ENCODE data around the gene PLEKHM1. TPM values are rescaled to one million over a fixed set of nuclear protein-coding genes. Genes with fewer than 3 reads are reported as not detected.

PLEKHM1 gene
- total RNA-seq, 2 experiments from 2014 or later = 18.8 to 20.0 TPM

DNA sequence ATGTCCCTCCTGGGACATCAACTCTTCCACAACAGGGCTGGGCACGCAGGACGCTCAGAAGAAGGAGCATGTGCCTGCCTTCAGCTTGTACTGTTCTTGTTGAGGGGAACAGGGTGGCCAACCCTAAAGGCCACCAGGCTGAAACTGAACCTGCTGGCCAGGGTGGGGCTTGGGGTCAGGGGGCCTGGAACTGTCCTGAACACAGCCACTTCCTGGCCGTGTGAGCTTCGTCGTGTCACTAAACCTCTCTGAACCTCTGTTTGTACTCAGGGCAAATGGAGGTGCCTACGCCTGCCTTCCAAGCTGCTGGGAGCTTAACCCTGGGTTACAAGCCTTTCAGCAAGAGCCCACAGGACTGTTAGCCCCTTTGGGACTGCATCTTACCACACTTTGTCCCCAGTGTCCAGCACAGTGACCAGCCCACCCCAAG lies 64.5 kb downstream of the PLEKHM1 start:
- CTCF ChIA-PET = interaction anchor here (1.2 kb wide), 1 partner anchor 22 kb away, joined by 3 read pairs; no protein-coding TSS in a partner anchor
- intact Hi-C loops (cut with micrococcal nuclease) = no loop called here

GRCh38 chr17:45425125-45425983 lies 65.2 kb downstream of the PLEKHM1 start:
- Mint-ChIP-seq H3K27me3 (peaks cover 6% of the 10 kb centered on the region), H3K4me1 (ENCODE audit: low read depth) (peaks cover 10% of the 10 kb centered on the region), H3K36me3 (ENCODE audit: low read depth) (no peaks in the 10 kb centered on the region), H3K27ac (no peak overlapping the region), H3K4me3 (no peak overlapping the region), H3K9me3 (no peaks in the 10 kb centered on the region)
- TF ChIP-seq CTCF (IDR thresholded peaks at IDR 0.05) = no peak
- ATAC-seq (no peak), DNase-seq (no peak)
- ChIA-PET POLR2A (interaction anchor here (2.4 kb wide), 1 partner anchor 14 kb away, joined by 11 read pairs; no protein-coding TSS in a partner anchor), CTCF (no interaction called here)
- intact Hi-C loops (cut with micrococcal nuclease) = no loop called here

More for the DNA sequence above, 64.5 kb downstream of the PLEKHM1 start:
- Mint-ChIP-seq H3K27ac (no peak overlapping the region), H3K27me3 (peaks cover 6% of the 10 kb centered on the region), H3K36me3 (ENCODE audit: low read depth) (no peaks in the 10 kb centered on the region), H3K4me1 (ENCODE audit: low read depth) (peaks cover 14% of the 10 kb centered on the region), H3K4me3 (no peak overlapping the region), H3K9me3 (no peaks in the 10 kb centered on the region)
- ATAC-seq = no peak
- POLR2A ChIA-PET = interaction anchor here (2.4 kb wide), 1 partner anchor 15 kb away, joined by 11 read pairs; no protein-coding TSS in a partner anchor
- TF ChIP-seq CTCF (IDR thresholded peaks at IDR 0.05) = no peak
- no peak for DNase-seq

DNA sequence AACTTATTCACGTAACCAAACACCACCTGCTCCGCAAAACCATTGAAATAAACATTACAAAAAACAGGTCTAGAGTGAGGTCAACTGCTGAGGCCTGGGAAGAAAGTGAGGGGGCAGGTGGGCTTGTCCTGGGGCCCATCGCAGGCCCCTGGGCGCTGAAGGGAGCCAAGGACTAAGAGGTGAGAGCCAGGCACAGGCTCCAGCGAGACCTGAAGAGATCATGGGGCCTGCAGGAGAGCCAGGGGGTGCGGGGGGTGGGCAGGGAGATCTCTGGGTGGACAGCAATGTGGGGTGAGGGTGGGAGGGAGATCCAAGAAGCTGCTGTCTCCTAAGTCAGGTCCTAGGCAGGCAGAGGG lies 65.8 kb downstream of the PLEKHM1 start:
- H3K27ac Mint-ChIP-seq = no peak overlapping the region
- ChIA-PET CTCF (no interaction called here), POLR2A (interaction anchor here (0.6 kb wide), 1 partner anchor 415 kb away, joined by 3 read pairs; no protein-coding TSS in a partner anchor)
- H3K36me3 Mint-ChIP-seq (ENCODE audit: low read depth) = no peaks in the 10 kb centered on the region
- peaks cover 8% of the 10 kb centered on the region for H3K4me1 Mint-ChIP-seq (ENCODE audit: low read depth)
- H3K27me3 Mint-ChIP-seq = peaks cover 6% of the 10 kb centered on the region
- ATAC-seq (no peak), DNase-seq (no peak)
- intact Hi-C loops (cut with micrococcal nuclease) = no loop called here
- TF ChIP-seq CTCF (IDR thresholded peaks at IDR 0.05) = no peak
- no peak overlapping the region for H3K4me3 Mint-ChIP-seq
- H3K9me3 Mint-ChIP-seq = no peaks in the 10 kb centered on the region

- peaks cover 4% of the 10 kb centered on the region for H3K27me3 Mint-ChIP-seq
- H3K27ac Mint-ChIP-seq = no peak overlapping the region
- no peak for TF ChIP-seq CTCF (IDR thresholded peaks at IDR 0.05)
- no peaks in the 10 kb centered on the region for H3K36me3 Mint-ChIP-seq (ENCODE audit: low read depth)
- H3K9me3 Mint-ChIP-seq = no peaks in the 10 kb centered on the region
- H3K4me1 Mint-ChIP-seq (ENCODE audit: low read depth) = peaks cover 8% of the 10 kb centered on the region
- no peak overlapping the region for H3K4me3 Mint-ChIP-seq
- ChIA-PET CTCF (interaction anchor here (1.5 kb wide), 1 partner anchor 13 kb away, joined by 3 read pairs; no protein-coding TSS in a partner anchor), POLR2A (interaction anchor here (0.6 kb wide), 1 partner anchor 414 kb away, joined by 3 read pairs; no protein-coding TSS in a partner anchor)
- no peak for ATAC-seq
- DNase-seq = no peak
- intact Hi-C loops (cut with micrococcal nuclease) = no loop called here
These were observed 66.6 kb downstream of the PLEKHM1 start for GRCh38 chr17:45423975-45424335.

Measured in activated CD8-positive, alpha-beta T cell treated with anti-CD3 and anti-CD28 coated beads for 36 hours (primary cell).